Measurements from ENCODE around the gene ACVR1.
"Not testable (repeated sequence)": the region's sequence is repeated elsewhere in the genome, so short reads cannot be mapped to it uniquely, and the experiment has no call there.

The ACVR1 gene

GRCh38 chr2:157720504-157720903 is 155.6 kb downstream of the ACVR1 start:
- DNase-seq (ENCODE audit: low read depth in 3 of 3), result no peak

GRCh38 chr2:157704653-157705052 is 171.5 kb downstream of the ACVR1 start:
- DNase-seq (ENCODE audit: low read depth in 3 of 3), result not testable (repeated sequence)

- DNase-seq (ENCODE audit: low read depth in 3 of 3), result not testable (repeated sequence)
Measured at GRCh38 chr2:157704148-157704547, 172.0 kb downstream of the ACVR1 start.

GRCh38 chr2:157699806-157700205 is 176.3 kb downstream of the ACVR1 start:
- DNase-seq (ENCODE audit: low read depth in 3 of 3), result no peak

GRCh38 chr2:157699009-157699408 is 177.1 kb downstream of the ACVR1 start:
- no peak for DNase-seq (ENCODE audit: low read depth in 3 of 3)

GRCh38 chr2:157698430-157698829 is 177.7 kb downstream of the ACVR1 start:
- no peak for DNase-seq (ENCODE audit: low read depth in 3 of 3)

GRCh38 chr2:157696036-157696435 is 180.1 kb downstream of the ACVR1 start:
- no peak for DNase-seq (ENCODE audit: low read depth in 3 of 3)

GRCh38 chr2:157692768-157693167 is 183.4 kb downstream of the ACVR1 start:
- DNase-seq (ENCODE audit: low read depth in 3 of 3), result no peak

- no peak for DNase-seq (ENCODE audit: low read depth in 3 of 3)
Measured at GRCh38 chr2:157691695-157692094, 184.4 kb downstream of the ACVR1 start.

GRCh38 chr2:157691131-157691530 is 185.0 kb downstream of the ACVR1 start:
- no peak for DNase-seq (ENCODE audit: low read depth in 3 of 3)
